DND-41 (cell line): Measurements from ENCODE around the gene TMEM253.

Source experiments
- CTCF ChIP-seq: IDR thresholded peaks from 2 replicates; pipeline ENCODE4 v1.5.1; 2012; ENCODE audit warnings: borderline replicate concordance, low read length, moderate library complexity, mild to moderate bottlenecking; ENCODE audit not compliant: poor library complexity, severe bottlenecking; ENCODE audit errors: extremely low read depth
- EZH2 ChIP-seq: IDR thresholded peaks from 3 replicates; pipeline ENCODE4 v1.6.1; 2012; ENCODE audit warnings: borderline replicate concordance, low read depth, mild to moderate bottlenecking, moderate library complexity, low read length, inconsistent platforms; ENCODE audit not compliant: severe bottlenecking

GRCh38 chr14:21108791-21109190, 7.9 kb downstream of the TMEM253 start:
- TF ChIP-seq CTCF (no peak), EZH2 (no peak)
